Measurements from ENCODE around the gene FAR2.
"Not testable (repeated sequence)": the region's sequence is repeated elsewhere in the genome, so short reads cannot be mapped to it uniquely, and the experiment has no call there.

FAR2 gene

DNA sequence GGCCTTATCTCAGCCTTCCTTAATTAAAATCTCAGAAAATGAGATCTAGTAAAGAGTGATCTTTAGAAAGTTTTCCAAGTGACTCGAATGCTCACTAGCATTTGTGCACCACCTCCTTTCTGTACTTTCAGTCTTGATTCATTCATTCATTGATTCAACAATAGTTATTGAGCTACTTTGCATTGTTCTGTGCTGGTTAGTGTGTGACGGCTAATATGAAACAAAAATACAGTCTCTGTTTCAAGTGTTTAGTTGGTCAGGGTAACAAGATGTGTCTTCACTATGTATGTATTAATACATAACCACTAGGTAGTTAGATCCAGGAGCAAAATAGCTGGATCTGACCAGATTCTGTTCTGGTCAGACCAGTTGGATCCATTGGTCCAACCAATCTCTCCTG is 100.9 kb downstream of the FAR2 start:
- CTCF ChIA-PET, result no interaction called here
- DNase-seq (ENCODE audit: extremely low spot score), result no peak
- no peak for TF ChIP-seq PKNOX1 (IDR thresholded peaks at IDR 0.05)
- POLR2A ChIA-PET, result no interaction called here

DNA sequence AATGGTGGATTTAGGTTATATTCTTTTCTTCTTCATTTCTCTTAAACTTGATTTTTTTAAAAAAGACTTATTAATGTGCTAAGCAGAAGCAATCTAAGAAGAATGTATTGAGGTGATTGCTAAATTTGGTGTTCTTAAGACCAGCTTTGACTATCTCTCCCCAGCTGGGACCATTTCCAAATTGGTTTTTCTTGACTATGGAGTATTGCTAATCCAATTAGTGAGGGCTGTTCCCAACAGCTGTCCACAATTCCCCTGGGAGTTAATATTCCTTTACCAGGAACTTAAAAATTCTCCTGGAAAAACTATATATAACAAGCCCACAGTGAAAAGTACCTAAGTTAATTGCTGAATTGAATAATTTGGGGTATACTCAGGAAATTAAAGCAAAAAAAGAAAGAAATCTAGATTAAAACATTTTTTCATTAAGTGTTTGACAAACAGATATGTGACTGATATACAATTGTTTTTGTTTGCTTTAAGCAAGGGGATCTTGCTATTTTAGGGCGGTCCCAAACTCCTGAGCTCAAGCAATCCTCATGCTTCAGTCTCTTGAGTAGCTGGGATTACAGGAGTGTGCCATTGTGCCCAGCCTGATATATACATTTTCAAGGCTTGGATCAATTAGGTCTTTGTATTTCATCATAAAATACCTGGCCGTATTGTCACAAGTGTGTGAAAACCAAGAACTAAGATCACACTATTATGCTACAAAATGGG is 105.0 kb downstream of the FAR2 start:
- CTCF ChIA-PET, result no interaction called here
- POLR2A ChIA-PET, result no interaction called here
- TF ChIP-seq ARNT (IDR thresholded peaks at IDR 0.05) (no peak), FOXA1 (IDR thresholded peaks at IDR 0.05) (no peak), NFRKB (IDR thresholded peaks at IDR 0.05) (no peak), SP1 (IDR thresholded peaks at IDR 0.05) (no peak), BHLHE40 (IDR thresholded peaks at IDR 0.05; ENCODE audit: borderline replicate concordance) (no peak), CTBP1 (IDR thresholded peaks at IDR 0.05; ENCODE audit: borderline replicate concordance) (no peak), L3MBTL2 (conservative IDR thresholded peaks at IDR 0.05) (no peak), FOXK2 (IDR thresholded peaks at IDR 0.05) (no peak), ZNF384 (IDR thresholded peaks at IDR 0.05) (no peak), TARDBP (IDR thresholded peaks at IDR 0.05) (no peak), LEF1 (IDR thresholded peaks at IDR 0.05; ENCODE audit: borderline replicate concordance) (no peak), FOXM1 (IDR thresholded peaks at IDR 0.05; ENCODE audit: borderline replicate concordance) (no peak), ELF4 (IDR thresholded peaks at IDR 0.05) (no peak), SUZ12 (IDR thresholded peaks at IDR 0.05) (no peak)
- DNase-seq (ENCODE audit: extremely low spot score), result no peak

GRCh38 chr12:29255042-29255441 is 106.0 kb downstream of the FAR2 start:
- TF ChIP-seq L3MBTL2 (conservative IDR thresholded peaks at IDR 0.05), result no peak
- no peak for TF ChIP-seq LEF1 (IDR thresholded peaks at IDR 0.05; ENCODE audit: borderline replicate concordance)
- TF ChIP-seq ELF4 (IDR thresholded peaks at IDR 0.05), result no peak
- TF ChIP-seq HDGF (IDR thresholded peaks at IDR 0.05; ENCODE audit: borderline replicate concordance), result no peak
- TF ChIP-seq ZNF384 (IDR thresholded peaks at IDR 0.05), result no peak
- no peak for TF ChIP-seq SP1 (IDR thresholded peaks at IDR 0.05)
- TF ChIP-seq TARDBP (IDR thresholded peaks at IDR 0.05), result no peak
- TF ChIP-seq NFRKB (IDR thresholded peaks at IDR 0.05), result no peak
- no peak for TF ChIP-seq CTBP1 (IDR thresholded peaks at IDR 0.05; ENCODE audit: borderline replicate concordance)
- no peak for TF ChIP-seq PKNOX1 (IDR thresholded peaks at IDR 0.05)
- no peak for TF ChIP-seq FOXM1 (IDR thresholded peaks at IDR 0.05; ENCODE audit: borderline replicate concordance)
- TF ChIP-seq FOXK2 (IDR thresholded peaks at IDR 0.05), result no peak
- TF ChIP-seq BHLHE40 (IDR thresholded peaks at IDR 0.05; ENCODE audit: borderline replicate concordance), result no peak
- TF ChIP-seq ARNT (IDR thresholded peaks at IDR 0.05), result no peak
- ChIA-PET CTCF (no interaction called here), POLR2A (no interaction called here)
- DNase-seq (ENCODE audit: extremely low spot score), result no peak

GRCh38 chr12:29256598-29256997 is 107.5 kb downstream of the FAR2 start:
- TF ChIP-seq L3MBTL2 (conservative IDR thresholded peaks at IDR 0.05) (no peak), SUZ12 (IDR thresholded peaks at IDR 0.05) (no peak), LEF1 (IDR thresholded peaks at IDR 0.05; ENCODE audit: borderline replicate concordance) (no peak), ELF4 (IDR thresholded peaks at IDR 0.05) (no peak), FOXM1 (IDR thresholded peaks at IDR 0.05; ENCODE audit: borderline replicate concordance) (no peak), ZNF384 (IDR thresholded peaks at IDR 0.05) (no peak), HDGF (IDR thresholded peaks at IDR 0.05; ENCODE audit: borderline replicate concordance) (no peak), FOXK2 (IDR thresholded peaks at IDR 0.05) (no peak), ARNT (IDR thresholded peaks at IDR 0.05) (no peak), CTBP1 (IDR thresholded peaks at IDR 0.05; ENCODE audit: borderline replicate concordance) (no peak), FOXA1 (IDR thresholded peaks at IDR 0.05) (no peak), TARDBP (IDR thresholded peaks at IDR 0.05) (no peak), PKNOX1 (IDR thresholded peaks at IDR 0.05) (no peak), BHLHE40 (IDR thresholded peaks at IDR 0.05; ENCODE audit: borderline replicate concordance) (no peak)

DNA sequence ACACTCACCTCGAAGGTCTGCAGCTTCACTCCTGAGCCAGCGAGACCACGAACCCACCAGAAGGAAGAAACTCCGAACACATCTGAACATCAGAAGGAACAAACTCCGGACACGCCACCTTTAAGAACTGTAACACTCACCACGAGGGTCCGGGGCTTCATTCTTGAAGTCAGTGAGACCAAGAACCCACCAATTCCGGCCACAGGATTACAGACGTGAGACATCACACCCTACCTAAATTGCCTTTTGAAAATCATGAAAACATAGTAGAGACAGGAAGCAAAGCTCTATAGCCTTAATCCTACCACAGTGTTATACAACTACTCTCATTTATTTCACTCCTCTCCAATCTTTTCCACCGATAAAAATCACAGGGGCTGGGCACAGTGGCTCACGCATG is 108.6 kb downstream of the FAR2 start:
- CTCF ChIA-PET; POLR2A ChIA-PET; DNase-seq (ENCODE audit: extremely low spot score): not testable (repeated sequence)

More at GRCh38 chr12:29256598-29256997, 107.5 kb downstream of the FAR2 start:
- no peak for DNase-seq (ENCODE audit: extremely low spot score)
- POLR2A ChIA-PET, result no interaction called here
- CTCF ChIA-PET, result no interaction called here

DNA sequence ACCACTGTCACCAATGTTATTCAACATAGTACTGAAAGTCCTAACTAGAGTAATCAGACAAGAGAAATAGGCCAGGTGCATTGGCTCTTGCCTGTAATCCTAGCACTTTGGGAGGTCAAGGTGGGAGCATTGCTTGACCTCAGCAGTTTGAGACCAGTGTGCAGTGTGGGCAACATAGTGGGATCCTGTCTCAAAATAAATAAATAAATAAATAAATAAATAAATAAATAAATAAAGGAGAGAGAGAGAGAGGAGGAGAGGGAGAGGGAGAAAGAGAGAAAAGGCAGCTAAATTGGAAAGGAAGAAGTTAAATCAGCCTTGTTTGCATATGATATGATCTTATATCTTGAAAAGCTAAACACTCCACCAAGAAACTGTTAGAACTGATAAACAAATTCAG is 115.3 kb downstream of the FAR2 start:
- CTCF ChIA-PET, result no interaction called here
- DNase-seq (ENCODE audit: extremely low spot score), result no peak
- POLR2A ChIA-PET, result no interaction called here
- TF ChIP-seq FOXA1 (IDR thresholded peaks at IDR 0.05), result no peak
- TF ChIP-seq SUZ12 (IDR thresholded peaks at IDR 0.05), result no peak

DNA sequence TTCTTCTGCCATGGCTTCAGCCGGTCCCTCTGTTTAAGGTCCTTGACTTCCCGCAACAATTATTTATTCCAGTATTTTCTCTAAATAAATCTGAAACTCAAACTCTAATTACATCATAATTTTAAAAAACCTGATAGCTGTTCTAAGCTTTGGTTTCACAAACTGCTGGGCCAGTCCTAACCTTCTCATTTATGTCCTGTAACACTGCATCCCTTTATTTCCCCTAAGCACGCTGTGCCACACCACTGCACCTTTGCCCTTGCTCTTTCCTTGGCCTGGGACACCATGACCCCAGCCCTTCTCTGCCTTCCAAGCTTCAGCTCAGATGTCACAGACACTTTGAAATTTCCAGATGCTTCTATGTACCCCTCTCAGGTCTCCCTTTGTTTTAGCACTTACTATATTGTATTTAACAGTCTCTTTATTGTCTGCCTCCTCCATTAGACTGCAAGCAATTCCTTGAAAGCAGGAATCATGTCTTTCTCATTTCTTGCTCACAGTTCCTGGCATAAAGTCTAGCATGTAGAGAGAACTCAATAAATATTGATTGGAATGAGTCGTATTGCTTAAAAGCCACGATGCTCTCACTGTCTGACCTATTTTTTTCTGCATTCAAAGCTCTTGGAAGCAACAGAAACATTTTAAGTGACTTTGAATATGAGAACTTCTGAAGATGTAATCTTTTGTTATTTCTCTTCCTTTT is 120.8 kb downstream of the FAR2 start:
- ChIA-PET POLR2A (no interaction called here), CTCF (no interaction called here)
- DNase-seq (ENCODE audit: extremely low spot score), result no peak
- TF ChIP-seq ARNT (IDR thresholded peaks at IDR 0.05), result no peak
- no peak for TF ChIP-seq ZNF384 (IDR thresholded peaks at IDR 0.05)
- no peak for TF ChIP-seq CTBP1 (IDR thresholded peaks at IDR 0.05; ENCODE audit: borderline replicate concordance)
- no peak for TF ChIP-seq SP1 (IDR thresholded peaks at IDR 0.05)
- TF ChIP-seq LEF1 (IDR thresholded peaks at IDR 0.05; ENCODE audit: borderline replicate concordance), result no peak
- no peak for TF ChIP-seq NFRKB (IDR thresholded peaks at IDR 0.05)

Data from HEK293T (cell line).